HUES64 (cell line): ENCODE measurements around the gene PRPF40B.
A peak's percentile ranks its signal among the peaks of the same experiment; 100 is the strongest.

Experiments
- H3K27ac ChIP-seq: 2 replicates; pipeline ENCODE4 v1.7.0; 2013; ENCODE audit warnings: low read depth, low read length, inconsistent platforms
- H3K27me3 ChIP-seq: 2 replicates; pipeline ENCODE4 v1.6.1; 2013; ENCODE audit warnings: mild to moderate bottlenecking, low read length; ENCODE audit not compliant: insufficient read depth
- H3K36me3 ChIP-seq: 2 replicates; pipeline ENCODE4 v1.6.1; 2013; ENCODE audit warnings: mild to moderate bottlenecking, low read length; ENCODE audit not compliant: insufficient read depth
- H3K4me1 ChIP-seq: 2 replicates; pipeline ENCODE4 v1.6.1; 2013; ENCODE audit warnings: mild to moderate bottlenecking, low read length, moderate library complexity; ENCODE audit not compliant: insufficient read depth
- H3K4me3 ChIP-seq: 2 replicates; pipeline ENCODE4 v1.5.1; 2013; ENCODE audit warnings: mild to moderate bottlenecking, low read length, moderate library complexity
- H3K9ac ChIP-seq: 2 replicates; pipeline ENCODE4 v1.6.1; 2013; ENCODE audit warnings: mild to moderate bottlenecking, low read depth, low read length
- H3K9me3 ChIP-seq: 2 replicates; pipeline ENCODE4 v1.6.1; 2013; ENCODE audit warnings: low read depth, low read length; ENCODE audit not compliant: insufficient read depth
- WGBS: fragments of 150-250, 120-280 bp; methylation state at CpG from one replicate; pipeline ENCODE4 v1.1.7; 2013; ENCODE audit warnings: missing lambda C conversion rate; 5-methylcytosine and 5-hydroxymethylcytosine counted together

PRPF40B gene

DNA sequence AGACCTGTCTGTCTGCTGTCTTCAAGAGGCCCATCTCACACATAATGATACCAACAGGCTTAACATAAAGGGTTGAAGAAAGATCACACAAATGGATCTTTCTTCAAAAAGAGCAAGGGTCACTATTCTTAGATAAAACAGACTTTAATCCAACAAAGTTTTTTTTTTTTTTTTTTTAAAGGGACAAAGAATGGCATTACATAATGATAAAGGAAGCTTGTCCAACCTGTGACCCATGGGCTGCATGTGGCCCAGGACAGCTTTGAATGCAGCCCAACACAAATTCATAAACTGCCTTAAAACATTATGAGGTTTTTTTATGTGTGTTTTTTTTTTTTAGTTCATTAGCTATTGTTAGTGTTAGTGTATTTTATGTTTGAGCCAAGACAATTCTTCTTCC, 11.2 kb upstream of the PRPF40B start:
- H3K9ac ChIP-seq = no peak overlapping the region
- no peak overlapping the region for H3K27ac ChIP-seq
- no peaks in the 10 kb centered on the region for H3K27me3 ChIP-seq
- H3K36me3 ChIP-seq = no peaks in the 10 kb centered on the region
- no peak overlapping the region for H3K4me3 ChIP-seq
- no peaks in the 10 kb centered on the region for H3K9me3 ChIP-seq
- no peaks in the 10 kb centered on the region for H3K4me1 ChIP-seq

DNA sequence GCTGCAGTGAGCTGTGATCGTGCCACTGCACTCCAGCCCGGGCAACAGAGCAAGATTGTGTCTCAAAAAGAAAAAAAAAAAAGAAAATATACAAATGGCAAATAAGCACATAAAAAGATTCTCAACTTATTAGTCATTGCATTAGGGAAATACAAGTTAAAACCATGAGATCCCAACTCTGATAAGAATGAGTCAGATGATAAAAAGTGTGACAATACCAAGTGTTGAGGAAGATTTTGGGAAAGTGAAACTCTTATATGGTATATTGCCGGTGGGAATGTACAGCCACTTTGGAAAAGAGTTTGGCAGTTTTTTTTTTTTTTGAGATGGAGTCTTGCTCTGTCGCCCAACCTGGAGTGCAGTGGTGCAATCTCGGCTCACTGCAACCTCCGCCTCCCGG, 7.6 kb upstream of the PRPF40B start:
- Histone ChIP-seq H3K9me3 (no peaks in the 10 kb centered on the region), H3K27me3 (no peaks in the 10 kb centered on the region)

DNA sequence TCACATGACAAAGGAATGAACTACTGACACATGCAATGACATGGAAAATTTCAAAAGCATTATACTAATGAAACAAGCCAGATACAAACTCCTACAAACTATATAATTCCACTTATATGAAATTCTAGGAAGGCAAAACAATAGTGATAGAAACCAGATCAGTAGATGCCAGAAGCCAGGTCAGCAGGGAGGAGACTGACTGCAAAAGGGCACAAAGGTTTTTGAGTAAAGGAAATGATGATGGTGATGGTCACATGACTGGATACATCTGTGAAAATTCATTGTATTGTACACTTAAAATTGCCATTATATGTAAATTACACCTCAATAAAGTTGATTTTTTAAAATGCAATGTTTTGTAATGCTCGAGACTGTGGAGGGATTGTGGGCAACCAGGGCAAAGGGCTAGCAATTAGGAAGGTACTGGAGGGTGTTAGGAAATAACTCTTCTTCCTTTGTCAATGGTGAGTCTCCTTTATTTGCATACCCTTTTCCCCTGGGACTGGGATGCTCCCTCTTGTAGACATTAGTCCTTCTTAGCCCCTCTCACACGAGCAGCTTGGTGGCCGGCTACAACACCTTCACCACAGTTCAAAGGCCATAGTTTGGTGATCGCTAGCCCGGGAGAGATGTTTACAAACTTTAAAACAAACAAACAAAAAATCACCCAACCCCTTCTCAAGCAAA, 6.7 kb upstream of the PRPF40B start:
- Histone ChIP-seq H3K9me3 (no peaks in the 10 kb centered on the region), H3K27ac (no peak overlapping the region), H3K4me3 (no peak overlapping the region), H3K9ac (no peak overlapping the region), H3K27me3 (peaks cover 8% of the 10 kb centered on the region), H3K36me3 (no peaks in the 10 kb centered on the region), H3K4me1 (peaks cover 6% of the 10 kb centered on the region; the same call in 1 of the 2 replicates)
- WGBS = 66% methylated on average over 5 of the region's 5 CpGs

More for the DNA sequence above, 7.6 kb upstream of the PRPF40B start:
- Histone ChIP-seq H3K4me1 (peaks cover 2% of the 10 kb centered on the region; the same call in 1 of the 2 replicates), H3K9ac (no peak overlapping the region), H3K36me3 (no peaks in the 10 kb centered on the region), H3K27ac (no peak overlapping the region), H3K4me3 (no peak overlapping the region)
- 98% methylated on average over 6 of the region's 7 CpGs for WGBS

DNA sequence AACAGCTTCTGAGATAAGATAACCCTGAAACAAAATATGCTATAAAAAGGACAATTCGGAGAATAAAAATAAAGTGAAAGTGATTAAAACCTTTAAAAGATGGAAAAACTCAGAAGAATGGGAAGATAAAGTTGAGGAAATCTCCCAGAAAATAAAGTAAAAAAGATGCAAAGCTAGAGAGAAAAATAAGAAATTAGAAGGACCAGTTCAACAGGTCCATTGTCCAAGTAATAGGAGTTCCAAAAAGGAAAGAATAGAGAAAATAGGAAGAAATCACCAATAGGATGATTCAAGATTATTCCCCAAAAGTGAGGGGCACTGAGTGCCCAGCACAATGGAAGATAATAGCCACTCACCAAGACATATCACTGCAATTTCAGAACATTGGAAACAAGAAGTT, 4.8 kb upstream of the PRPF40B start:
- H3K4me3 ChIP-seq = no peak overlapping the region
- no peaks in the 10 kb centered on the region for H3K9me3 ChIP-seq
- H3K4me1 ChIP-seq = peaks cover 9% of the 10 kb centered on the region; the same call in 1 of the 2 replicates
- peaks cover 10% of the 10 kb centered on the region for H3K27me3 ChIP-seq
- 92% methylated on average over 1 of the region's 1 CpG for WGBS
- no peak overlapping the region for H3K9ac ChIP-seq
- H3K36me3 ChIP-seq = no peaks in the 10 kb centered on the region
- no peak overlapping the region for H3K27ac ChIP-seq

DNA sequence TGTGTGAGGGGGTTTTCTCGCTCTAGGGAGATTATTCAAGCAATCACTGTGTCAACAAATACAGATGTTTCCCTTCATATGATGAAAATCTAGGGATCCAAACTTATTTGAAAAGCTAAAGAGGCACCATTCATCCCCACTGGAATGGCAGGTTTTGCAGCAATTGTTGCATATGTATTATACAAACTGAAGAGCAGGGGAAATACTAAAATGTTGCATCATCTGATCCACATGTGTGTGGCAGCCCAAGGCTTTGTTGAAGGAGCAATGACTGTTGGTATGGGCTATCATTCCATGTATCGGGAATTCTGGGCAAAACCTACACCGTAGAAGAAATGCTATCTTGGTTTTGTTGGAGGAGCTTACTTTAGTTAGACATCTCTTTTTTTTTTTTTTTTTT, 4.1 kb upstream of the PRPF40B start:
- Histone ChIP-seq H3K9ac (no peak overlapping the region), H3K27ac (no peak overlapping the region), H3K4me3 (no peak overlapping the region), H3K4me1 (peaks cover 15% of the 10 kb centered on the region), H3K27me3 (peaks cover 10% of the 10 kb centered on the region), H3K9me3 (no peaks in the 10 kb centered on the region), H3K36me3 (no peaks in the 10 kb centered on the region)
- 100% methylated on average over 2 of the region's 3 CpGs for WGBS

DNA sequence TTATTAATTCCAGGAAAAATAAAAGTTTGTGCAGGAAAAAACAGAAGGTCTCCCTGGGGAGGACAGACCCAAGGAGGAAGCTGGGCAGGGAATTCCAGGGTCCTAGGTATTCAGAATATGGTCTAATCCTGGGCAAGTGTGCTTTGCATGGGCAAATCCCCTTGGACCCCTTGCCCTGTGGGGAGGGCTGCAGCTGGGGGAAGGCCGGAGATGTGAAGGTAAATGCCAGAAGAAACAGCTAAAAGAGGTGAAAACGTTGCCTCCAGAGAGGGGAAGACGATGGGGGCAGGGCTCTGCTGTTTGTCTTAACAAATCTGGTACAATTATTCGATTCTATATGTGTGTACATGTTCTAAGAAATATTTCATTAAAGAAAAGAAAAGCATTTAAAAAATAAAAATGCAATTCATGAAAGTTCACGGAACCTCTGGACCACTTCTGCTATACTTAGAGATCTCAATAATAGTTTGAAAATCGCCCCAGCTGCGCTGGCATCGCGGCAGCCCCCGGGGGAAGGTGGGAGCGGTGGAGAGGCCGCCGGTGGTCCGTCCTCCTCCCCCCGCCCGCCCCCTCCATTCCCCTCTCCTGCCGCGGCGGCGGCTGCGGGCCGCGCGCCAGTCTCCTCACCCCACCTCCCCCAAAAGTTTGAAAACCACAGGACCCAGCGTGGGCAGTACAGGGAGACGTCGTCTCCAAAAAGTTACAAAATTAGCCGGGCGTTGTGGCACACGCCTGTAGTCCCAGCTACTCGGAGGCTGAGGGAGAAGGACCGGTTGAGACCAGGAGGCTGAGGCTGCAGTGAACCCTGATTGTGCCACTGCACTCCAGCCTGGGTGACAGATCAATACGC, 1.5 kb upstream of the PRPF40B start:
- WGBS = 28% methylated on average over 30 of the region's 33 CpGs
- H3K4me3 ChIP-seq = peak overlapping the region; percentile 84
- peaks cover 15% of the 10 kb centered on the region for H3K4me1 ChIP-seq
- no peaks in the 10 kb centered on the region for H3K9me3 ChIP-seq
- peak overlapping the region; percentile 53 for H3K9ac ChIP-seq
- peak overlapping the region; percentile 70; the same call in 1 of the 2 replicates for H3K27ac ChIP-seq
- peaks cover 10% of the 10 kb centered on the region for H3K27me3 ChIP-seq
- no peaks in the 10 kb centered on the region for H3K36me3 ChIP-seq

DNA sequence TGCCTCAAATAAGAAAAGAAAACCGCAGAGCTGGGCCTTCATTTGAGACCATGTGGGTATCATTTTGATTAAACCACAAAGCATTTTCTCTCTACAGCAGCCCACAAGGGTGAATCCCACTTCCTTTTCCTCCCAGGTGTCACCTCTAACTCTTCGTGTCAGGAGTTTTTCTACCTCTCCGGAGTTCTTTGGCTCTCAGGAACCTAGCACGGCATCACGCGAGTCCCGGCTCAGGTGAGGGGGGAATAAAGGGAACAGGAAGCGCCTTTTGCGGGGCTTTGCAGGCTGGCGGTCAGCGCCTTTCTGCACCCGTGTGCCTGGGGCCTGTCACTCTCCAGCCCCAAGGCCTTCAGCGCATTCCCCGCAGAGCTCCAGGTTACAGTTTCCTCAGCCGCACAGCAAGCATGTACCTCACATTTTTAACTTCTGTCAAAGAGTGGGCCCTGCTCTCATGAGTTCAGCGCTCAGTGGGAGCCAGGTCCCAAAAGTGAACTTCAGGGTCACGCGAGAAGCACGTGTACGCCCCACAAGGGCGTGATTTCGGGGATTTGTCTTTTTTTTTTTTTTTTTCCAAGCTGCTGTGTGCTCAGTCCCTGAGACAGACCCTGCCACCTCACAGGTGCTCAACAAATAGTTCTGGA, 740 bp upstream of the PRPF40B start:
- peak overlapping the region; percentile 70 for H3K27ac ChIP-seq
- H3K9ac ChIP-seq = peak overlapping the region; percentile 53
- H3K4me3 ChIP-seq = peak overlapping the region; percentile 84
- no peaks in the 10 kb centered on the region for H3K36me3 ChIP-seq
- peaks cover 15% of the 10 kb centered on the region for H3K4me1 ChIP-seq
- H3K27me3 ChIP-seq = peaks cover 10% of the 10 kb centered on the region
- WGBS = 2% methylated on average over 22 of the region's 22 CpGs
- no peaks in the 10 kb centered on the region for H3K9me3 ChIP-seq

DNA sequence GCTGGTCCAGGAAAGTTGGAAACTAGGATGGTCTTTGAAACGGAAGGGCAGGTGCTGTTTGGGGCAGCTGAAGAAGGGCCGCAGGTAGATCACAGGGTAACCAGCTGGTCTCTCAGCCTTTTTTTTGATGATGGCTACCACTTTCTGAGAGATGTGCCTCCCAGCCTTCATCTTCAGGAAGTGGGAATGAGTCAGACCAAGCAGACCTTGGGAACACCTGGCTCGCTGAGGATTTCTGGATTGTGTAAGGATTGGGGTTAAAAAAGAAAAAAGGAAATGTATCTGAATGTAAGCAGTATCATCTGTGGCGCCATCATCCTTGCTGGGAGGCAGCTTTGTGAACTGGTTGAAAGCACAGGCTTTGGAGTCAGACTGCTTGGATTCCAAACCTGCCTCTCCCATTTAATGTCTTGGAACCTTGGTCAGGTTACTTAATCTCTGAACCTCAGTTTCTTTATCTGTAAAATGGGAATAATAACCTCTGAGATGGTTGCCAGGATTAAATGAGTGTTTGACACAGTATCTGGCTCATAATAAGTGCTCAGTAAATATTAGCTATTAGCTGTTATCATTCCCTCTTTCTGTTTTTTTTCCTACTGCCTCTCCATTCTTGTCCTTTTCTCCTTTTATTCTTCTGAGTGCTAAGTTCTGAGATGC, 1.7 kb downstream of the PRPF40B start:
- 86% methylated on average over 4 of the region's 4 CpGs for WGBS
- H3K4me1 ChIP-seq = peaks cover 13% of the 10 kb centered on the region
- H3K9me3 ChIP-seq = no peaks in the 10 kb centered on the region
- no peak overlapping the region for H3K27ac ChIP-seq
- H3K36me3 ChIP-seq = no peaks in the 10 kb centered on the region
- peaks cover 10% of the 10 kb centered on the region for H3K27me3 ChIP-seq
- H3K9ac ChIP-seq = no peak overlapping the region
- H3K4me3 ChIP-seq = no peak overlapping the region

DNA sequence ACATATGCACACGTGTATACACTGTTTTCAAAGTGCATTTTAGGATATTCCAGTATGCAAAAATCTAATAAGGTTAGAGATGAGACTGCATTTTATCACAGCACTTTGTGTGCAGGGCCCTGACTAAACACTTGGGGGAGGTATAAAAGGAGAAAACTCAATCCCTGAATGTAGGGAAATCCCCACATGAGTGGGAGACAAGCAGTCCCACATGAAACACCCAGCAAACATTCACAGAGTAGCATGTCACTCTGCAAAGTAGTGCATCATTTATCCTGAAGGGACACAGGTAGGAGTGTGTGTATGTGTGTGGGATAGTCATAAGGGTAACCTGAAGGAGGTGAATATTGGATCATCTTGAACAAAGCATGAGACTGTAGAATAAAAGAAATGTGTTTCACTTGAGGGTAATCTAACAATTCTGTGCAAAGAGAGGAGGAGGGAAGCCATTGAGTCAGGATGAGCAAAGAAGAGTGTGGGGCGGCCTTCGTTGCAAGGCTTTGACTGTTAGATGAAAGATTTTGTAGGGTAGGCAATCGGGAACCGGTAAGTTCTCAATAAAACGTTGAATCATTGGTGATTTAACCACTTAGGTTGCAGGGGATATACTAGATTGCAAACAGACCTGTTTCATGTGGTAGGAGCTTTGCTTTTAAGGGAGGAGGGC, 2.9 kb downstream of the PRPF40B start:
- WGBS = 88% methylated on average over 6 of the region's 6 CpGs
- Histone ChIP-seq H3K4me3 (no peak overlapping the region), H3K36me3 (no peaks in the 10 kb centered on the region), H3K9ac (no peak overlapping the region), H3K4me1 (peaks cover 12% of the 10 kb centered on the region), H3K27me3 (peaks cover 5% of the 10 kb centered on the region), H3K9me3 (no peaks in the 10 kb centered on the region), H3K27ac (no peak overlapping the region)

DNA sequence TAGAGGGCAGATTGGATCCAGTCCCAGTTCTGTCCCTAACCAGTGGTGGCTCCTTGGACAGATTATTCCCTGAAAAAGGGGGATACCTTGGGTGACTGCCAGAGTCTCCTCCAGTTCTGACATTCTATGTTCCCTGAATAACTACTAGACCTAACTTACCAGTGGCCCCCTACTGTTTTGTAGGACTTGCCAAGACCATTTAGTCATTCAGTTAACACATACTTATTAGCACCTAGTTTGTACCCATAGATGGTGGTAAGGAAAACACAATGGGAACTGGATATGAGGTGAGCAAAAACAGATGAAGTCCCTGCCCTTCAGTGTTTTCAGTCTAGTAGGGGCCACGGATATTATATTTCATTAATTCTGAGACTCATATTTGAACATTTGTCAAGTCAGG, 3.5 kb downstream of the PRPF40B start:
- H3K27ac ChIP-seq = no peak overlapping the region
- no peak overlapping the region for H3K9ac ChIP-seq
- no peaks in the 10 kb centered on the region for H3K9me3 ChIP-seq
- no peaks in the 10 kb centered on the region for H3K36me3 ChIP-seq
- H3K27me3 ChIP-seq = no peaks in the 10 kb centered on the region
- 83% methylated on average over 1 of the region's 1 CpG for WGBS
- peaks cover 7% of the 10 kb centered on the region for H3K4me1 ChIP-seq
- no peak overlapping the region for H3K4me3 ChIP-seq
